GM19239 (cell line): ENCODE measurements around the gene ANGPTL8.

ENCODE experiments used
- DNase-seq: peaks from one replicate; pipeline ENCODE4 v3.0.0; 2011; ENCODE audit warnings: low spot score; ENCODE audit not compliant: insufficient read length
- FAIRE-seq: peaks from 2 replicates; lab custom pipeline; 2011; peaks lifted over from hg19 to GRCh38; lab: Jason Lieb, UNC

The ANGPTL8 gene

DNA sequence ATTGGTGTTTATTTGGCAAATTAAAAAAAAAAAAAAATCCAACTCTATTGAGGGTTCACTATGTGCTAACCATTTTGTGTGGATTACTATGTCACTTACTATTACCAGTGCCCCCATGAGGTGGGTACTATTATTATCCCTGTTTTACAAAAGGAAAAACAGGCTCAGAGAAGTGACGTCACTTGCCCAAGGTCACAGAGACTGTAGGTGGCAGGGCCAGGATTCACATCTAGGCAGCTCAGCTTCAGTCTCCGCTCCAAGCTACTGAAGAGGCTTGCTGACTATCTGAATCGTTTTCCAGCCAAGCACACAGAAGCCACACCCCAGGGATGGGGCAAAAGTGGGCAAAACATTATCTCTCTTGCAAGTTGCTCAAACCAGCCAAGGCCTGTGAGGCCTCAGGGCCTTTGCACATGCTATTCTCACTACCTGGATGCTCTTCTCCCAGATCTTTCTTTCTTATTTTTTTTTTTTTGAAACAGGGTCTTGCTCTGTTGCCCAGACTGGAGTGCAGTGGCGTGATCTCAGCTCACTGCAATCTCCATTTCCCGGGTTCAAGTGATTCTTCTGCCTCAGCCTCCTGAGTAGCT lies 4.8 kb upstream of the ANGPTL8 start:
- no peak for FAIRE-seq
- DNase-seq: no peak

DNA sequence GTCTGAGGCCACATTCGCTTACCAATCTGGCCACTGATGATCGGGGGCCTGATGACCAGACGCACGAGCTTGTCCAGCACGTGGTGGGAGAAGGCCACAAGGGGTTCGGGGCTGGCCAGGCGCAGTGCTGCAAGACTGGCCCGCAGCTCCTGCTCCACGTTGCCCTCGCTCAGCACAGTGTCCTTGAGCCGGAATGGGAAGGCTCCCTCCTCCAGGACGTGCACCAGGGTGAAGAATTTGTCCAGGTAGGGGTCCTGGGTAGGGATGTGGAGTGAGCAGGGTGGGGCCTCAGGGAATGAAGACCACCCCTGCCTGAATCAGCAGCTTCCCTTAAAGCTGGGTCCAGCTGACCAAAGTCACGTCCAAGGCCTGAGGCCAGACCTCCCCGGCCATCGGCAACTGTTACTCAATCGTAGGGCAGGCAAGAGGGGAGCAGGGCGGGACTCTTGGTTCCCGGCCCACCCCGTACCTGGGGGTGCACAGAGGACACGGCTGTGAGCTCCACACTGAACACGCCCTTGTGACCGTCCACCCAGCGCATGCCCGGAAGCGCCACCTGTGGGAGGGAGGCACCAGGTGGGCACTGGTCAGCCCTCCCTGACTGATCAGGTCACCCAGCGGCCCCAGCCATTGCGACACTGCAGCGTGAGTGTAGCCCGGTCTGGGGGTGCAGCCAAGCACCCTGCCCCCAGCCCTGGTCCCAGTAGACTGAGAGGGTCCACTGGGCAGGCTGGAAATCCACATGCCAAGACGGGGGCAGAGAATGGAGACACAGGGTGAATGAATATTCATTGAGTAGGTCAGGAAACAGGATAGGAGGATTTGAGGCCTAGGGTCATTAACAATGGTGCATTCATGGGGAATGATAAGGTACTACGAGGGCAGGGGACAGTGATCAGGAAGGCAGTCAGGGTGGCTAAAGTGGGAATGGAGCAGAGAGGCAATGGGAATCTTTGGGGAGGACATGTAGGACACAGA lies 2.8 kb upstream of the ANGPTL8 start:
- DNase-seq: no peak
- FAIRE-seq: no peak

DNA sequence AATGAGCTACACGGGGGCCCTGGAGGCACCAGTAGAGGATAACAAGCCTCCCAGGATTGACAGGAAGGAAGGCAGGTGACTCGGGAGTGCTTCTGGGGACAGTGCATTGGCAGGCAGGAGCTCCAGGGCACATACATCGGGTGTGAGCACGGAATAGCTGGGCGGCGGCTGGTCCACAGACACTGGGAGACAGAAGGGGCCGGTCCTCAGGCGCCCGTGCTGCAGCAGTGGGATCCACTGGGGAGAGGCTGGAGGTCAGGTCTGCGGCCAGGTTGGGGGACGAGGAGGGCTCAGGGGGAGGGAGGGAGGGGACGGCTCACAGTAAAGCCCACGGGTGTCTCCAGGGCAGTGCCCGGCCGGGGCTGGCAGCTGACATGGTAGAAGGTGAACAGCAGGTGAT lies 2.1 kb upstream of the ANGPTL8 start:
- DNase-seq (no peak), FAIRE-seq (no peak)

DNA sequence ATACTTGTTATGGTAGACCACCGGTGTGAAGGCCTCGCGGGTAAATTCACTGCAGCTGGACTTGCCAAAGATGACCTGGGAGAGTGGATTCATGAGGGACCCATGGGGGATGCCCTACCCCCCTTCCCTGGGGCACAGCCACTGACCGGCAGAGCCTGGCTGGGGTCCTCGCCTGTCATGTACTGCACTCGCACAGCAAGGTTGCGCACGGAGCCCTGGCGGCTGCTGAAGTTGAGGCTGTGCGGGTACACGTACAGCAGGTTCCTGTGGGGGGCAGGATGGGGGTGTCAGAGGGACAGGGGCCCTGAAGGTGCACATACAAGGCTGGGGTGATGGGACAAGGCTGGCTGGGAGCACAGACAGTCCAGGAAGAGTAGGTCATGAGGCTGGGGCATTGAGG lies 1.4 kb upstream of the ANGPTL8 start:
- DNase-seq: no peak
- no peak for FAIRE-seq

DNA sequence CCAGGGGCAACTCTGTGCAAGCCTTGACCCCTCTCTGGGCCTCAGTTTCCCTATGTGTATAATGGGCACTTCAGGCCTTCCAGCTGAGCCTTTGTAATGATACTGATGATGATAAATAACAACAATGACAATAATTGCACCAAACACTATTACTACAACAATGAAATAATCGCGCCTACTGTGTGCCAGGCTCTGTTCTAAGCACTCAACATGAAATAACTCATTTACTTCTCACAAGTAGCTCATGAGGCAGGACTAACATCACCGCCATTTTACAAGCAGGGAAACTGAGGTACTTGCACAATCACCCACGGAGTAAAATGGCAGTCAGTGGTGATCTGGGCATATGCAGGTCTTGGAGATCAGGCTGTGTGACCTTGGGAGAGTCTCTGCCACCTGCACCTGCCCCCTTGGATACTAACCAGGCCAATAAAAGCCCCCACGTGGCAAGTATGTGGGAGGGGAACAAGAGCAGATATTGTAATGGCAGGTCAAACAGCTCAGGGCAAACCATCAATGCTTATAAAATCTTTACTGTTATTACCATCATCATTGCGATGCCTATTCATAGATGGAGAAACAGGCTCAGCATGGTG lies 540 bp upstream of the ANGPTL8 start:
- no peak for FAIRE-seq

GRCh38 chr19:11240008-11240444 lies 607 bp downstream of the ANGPTL8 start:
- FAIRE-seq: no peak

More for the DNA sequence above, 540 bp upstream of the ANGPTL8 start:
- no peak for DNase-seq

GRCh38 chr19:11242025-11242424 lies 2.6 kb downstream of the ANGPTL8 start:
- no peak for DNase-seq
- no peak for FAIRE-seq

More at GRCh38 chr19:11240008-11240444, 607 bp downstream of the ANGPTL8 start:
- DNase-seq: no peak

DNA sequence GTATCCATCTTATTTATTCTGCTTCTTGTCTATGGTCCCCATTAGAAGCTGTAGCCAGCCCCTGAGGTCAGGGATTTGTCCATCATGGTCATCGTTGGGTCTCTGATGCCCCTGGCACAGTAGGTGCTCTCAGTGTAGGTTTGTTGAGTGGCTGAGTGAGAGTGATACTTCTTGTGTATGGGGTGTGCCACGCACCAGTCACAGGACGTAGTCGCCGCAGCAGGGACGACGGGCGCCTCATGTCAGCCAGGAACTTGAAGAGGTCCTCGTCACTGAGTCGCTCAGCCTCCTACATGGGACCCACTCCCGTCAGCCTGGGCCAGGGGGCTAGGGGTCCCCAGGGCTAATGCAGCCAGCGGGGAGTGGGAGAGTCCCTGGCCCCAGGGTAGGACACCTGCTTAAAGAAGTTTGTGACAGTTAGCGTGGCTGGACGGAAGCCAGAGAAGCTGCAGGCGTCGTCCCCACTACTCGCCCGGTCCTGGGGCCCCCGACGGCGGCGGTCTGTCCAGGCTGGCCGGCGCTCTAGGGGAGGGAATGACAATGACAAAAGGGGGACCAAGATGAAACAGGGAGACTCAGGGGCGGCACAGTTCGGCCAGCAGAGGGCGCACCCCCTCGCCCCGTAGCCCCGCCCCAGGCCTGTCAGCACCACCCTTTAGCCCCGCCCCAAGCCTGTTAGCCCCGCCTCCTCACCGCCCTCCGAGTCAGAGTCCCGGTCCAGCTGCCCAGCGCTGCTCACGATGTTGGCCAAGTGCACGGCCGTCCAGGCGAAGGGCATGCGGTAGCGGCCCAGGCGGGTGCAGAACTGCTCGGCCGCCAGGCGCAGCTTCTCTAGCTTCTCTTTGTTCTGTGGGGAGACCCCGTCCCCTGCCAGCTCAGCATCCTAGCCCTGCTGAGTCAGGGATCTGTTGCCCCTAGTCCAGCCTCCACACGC lies 3.7 kb downstream of the ANGPTL8 start:
- FAIRE-seq: peak; percentile 90
- DNase-seq: peak; percentile 98

DNA sequence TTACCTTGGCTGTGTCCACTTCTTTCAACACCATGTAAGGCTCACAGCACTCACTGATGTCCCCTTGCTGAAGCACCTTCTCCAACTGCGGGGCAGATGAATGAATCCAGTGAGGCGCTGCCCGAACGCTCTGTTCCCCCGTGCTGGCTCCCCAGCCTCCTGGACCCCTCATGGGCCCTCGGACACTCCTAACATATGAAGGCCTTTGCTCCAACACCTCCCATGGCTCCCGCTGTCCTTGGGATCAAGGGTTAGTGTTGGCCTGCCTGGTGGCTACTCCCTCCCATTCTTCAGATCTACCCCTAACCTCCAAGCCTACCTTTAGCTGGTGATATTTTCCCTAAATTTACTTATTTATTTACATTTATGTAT lies 4.4 kb downstream of the ANGPTL8 start:
- DNase-seq (no peak), FAIRE-seq (no peak)

DNA sequence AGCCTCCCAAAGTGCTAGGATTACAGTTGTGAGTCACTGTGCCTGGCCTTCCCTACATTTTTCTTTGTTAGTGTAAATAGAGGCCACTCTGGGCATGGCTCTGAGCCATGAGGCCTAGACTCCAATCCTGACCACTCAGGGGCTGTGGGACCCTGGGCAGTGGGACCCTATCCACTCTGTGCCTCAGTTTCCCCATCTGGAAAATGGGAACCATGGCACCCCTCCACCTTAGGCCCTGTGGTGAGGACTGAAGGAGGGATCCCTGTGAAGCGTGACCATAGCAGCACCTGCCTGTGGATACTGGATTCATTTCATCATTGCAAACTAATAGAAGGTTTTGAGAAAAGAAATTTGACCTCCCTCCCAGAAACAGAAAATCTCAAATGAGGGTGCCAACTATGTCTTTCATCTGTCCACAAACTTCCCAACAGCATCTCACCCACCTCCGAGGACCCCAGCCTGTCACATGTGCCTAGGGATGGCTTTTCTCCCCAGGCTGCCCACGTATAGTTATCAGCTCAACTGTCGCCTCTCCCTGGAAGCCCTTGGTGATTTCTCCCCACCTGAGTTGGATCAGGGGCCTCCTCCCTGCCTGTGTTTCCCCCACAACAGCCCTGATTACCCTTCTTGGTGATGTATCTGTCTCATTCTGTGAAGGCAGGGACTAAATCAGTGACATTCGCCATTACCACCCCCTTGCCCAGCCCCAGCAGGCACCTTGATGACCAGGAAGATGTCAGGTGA lies 5.6 kb downstream of the ANGPTL8 start:
- FAIRE-seq: no peak

GRCh38 chr19:11246941-11247340 lies 7.5 kb downstream of the ANGPTL8 start:
- FAIRE-seq (no peak), DNase-seq (no peak)

More for the DNA sequence above, 5.6 kb downstream of the ANGPTL8 start:
- DNase-seq: no peak

DNA sequence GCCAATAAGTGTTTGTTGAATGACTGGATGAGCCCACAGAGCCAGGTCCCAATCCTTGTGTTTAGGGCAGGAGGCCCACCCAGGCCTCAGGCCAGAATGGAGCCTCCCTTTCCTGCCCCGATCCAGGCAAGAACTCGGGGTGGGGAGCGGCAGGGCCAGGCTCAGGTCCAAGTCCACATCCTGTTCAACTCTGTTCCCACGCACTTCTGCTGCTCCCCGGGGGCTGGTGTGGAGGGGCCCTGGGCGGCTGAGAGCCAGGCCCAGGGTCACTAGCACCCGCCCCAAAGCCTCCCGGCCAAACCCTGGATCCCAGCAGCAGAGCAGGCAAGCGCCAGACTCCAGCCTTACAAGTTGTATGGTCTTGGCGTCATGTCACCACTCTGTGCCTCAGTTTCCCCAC lies 8.0 kb downstream of the ANGPTL8 start:
- no peak for FAIRE-seq
- no peak for DNase-seq

GRCh38 chr19:11247934-11248333 lies 8.5 kb downstream of the ANGPTL8 start:
- DNase-seq: no peak
- no peak for FAIRE-seq

GRCh38 chr19:11248852-11249251 lies 9.4 kb downstream of the ANGPTL8 start:
- FAIRE-seq (no peak), DNase-seq (no peak)

- FAIRE-seq (no peak), DNase-seq (no peak)
Observed at GRCh38 chr19:11251217-11251616, 11.8 kb downstream of the ANGPTL8 start.

DNA sequence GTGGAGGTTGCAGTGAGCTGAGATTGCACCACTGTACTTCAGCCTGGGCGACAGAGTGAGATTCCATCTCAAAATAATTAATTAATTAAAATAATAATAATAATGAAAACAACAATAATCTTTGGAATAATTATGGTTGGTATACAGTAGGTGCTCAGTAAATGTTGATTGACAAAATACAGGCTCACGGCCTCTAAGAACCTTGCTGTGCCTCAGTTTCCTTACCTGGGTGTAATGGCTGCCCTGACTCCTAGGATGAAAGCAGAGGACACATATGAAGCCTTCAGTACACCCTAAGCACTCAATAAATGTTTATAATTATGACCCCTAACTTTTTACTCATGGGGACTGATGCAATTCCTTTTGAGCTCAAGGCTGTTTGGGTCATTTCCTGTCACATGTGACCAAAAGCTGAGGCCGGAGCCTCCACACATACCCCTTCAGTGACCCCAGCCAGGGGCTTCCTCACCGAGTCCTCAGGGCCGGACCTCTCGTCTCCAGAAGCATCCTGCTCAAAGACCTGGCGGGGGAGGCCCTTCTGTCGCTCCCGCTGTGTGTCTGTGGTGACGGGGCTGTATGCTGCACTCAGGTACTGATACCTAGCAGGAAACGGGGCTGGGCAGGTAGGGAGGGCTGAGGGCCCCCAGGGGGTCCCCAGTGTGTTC lies 12.4 kb downstream of the ANGPTL8 start:
- FAIRE-seq (no peak), DNase-seq (no peak)

- no peak for DNase-seq
- no peak for FAIRE-seq
Observed at GRCh38 chr19:11252665-11253355, 13.4 kb downstream of the ANGPTL8 start.

GRCh38 chr19:11254666-11255065 lies 15.2 kb downstream of the ANGPTL8 start:
- FAIRE-seq (no peak), DNase-seq (no peak)
